ENCODE data around the gene STPG1.

DNA sequence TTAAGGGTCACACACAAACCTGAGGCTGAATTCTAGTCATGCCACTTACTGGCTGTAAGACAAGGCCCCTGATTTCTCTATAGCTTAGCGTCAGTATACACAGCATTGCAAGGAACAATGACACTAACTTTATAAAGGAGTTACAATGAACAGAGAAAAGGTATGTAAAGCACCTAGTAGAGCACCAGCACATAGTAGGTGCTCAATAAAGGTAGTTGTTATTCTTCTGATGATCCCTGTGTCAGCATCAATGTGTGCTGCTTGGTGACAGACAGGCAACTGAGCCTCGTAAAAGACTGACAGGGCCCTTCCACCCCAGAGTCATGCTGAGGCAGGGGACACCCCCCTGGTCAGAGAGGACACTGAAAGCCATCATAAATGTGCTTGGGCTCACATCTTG, 51.2 kb downstream of the STPG1 start:
- TF ChIP-seq, protein P1, sequence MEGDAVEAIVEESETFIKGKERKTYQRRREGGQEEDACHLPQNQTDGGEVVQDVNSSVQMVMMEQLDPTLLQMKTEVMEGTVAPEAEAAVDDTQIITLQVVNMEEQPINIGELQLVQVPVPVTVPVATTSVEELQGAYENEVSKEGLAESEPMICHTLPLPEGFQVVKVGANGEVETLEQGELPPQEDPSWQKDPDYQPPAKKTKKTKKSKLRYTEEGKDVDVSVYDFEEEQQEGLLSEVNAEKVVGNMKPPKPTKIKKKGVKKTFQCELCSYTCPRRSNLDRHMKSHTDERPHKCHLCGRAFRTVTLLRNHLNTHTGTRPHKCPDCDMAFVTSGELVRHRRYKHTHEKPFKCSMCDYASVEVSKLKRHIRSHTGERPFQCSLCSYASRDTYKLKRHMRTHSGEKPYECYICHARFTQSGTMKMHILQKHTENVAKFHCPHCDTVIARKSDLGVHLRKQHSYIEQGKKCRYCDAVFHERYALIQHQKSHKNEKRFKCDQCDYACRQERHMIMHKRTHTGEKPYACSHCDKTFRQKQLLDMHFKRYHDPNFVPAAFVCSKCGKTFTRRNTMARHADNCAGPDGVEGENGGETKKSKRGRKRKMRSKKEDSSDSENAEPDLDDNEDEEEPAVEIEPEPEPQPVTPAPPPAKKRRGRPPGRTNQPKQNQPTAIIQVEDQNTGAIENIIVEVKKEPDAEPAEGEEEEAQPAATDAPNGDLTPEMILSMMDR (IDR thresholded peaks at IDR 0.05), result no peak
- no peak for TF ChIP-seq ZFX (IDR thresholded peaks at IDR 0.05; ENCODE audit: borderline replicate concordance)
